Upper lobe of right lung (tissue), 1 donor: Measurements from ENCODE around the gene GOLPH3L. TPM values are rescaled to one million over a fixed set of nuclear protein-coding genes. Genes with fewer than 3 reads are reported as not detected.
"Not testable (repeated sequence)": the region's sequence is repeated elsewhere in the genome, so short reads cannot be mapped to it uniquely, and the experiment has no call there.

Experiments used
- ATAC-seq: fragments of 200-7000 bp; cut with Tn5 transposase; one replicate; pipeline ENCODE4 v1.9.1; 2020; ENCODE audit warnings: mild to moderate bottlenecking, moderate library complexity
- DNase-seq: peaks from one replicate; pipeline ENCODE4 v3.0.0-alpha.2; 2020
- H3K27ac ChIP-seq: fragments of 200-600 bp; one replicate; pipeline ENCODE4 v1.8.0; 2022
- H3K27me3 ChIP-seq: fragments of 200-600 bp; one replicate; pipeline ENCODE4 v1.8.0; 2022; ENCODE audit warnings: mild to moderate bottlenecking
- H3K36me3 ChIP-seq: fragments of 200-600 bp; one replicate; pipeline ENCODE4 v1.8.0; 2022
- H3K4me1 ChIP-seq: fragments of 200-600 bp; one replicate; pipeline ENCODE4 v1.8.0; 2022
- H3K4me3 ChIP-seq: fragments of 200-600 bp; one replicate; pipeline ENCODE4 v1.8.0; 2022; ENCODE audit warnings: mild to moderate bottlenecking
- H3K9me3 ChIP-seq: fragments of 200-600 bp; one replicate; pipeline ENCODE4 v1.8.0; 2022
- intact Hi-C: fragments of 100-400 bp; cut with DNase I; formaldehyde crosslinking; loops from one replicate; pipeline ENCODE4 v1.11.0; 2022
- total RNA-seq: library from RNA; stranded (reverse); fragmentation: NEBNext Ultra II Directional; extraction: Animal tissue kit (Norgen Biotek cat#: 25700); gene quantifications from one replicate; pipeline ENCODE4 v1.2.1, GENCODE V29; 2021
- TF ChIP-seq, protein P1 (sequence below): fragments of 200-600 bp; IDR thresholded peaks from one replicate; pipeline ENCODE4 v1.8.0; 2022; ENCODE audit warnings: antibody characterized with exemption
- donor health status: DM: no; HTN: yes; CAD: no; lungs with severe emphysema.

The GOLPH3L gene
- total RNA-seq, 1 donor from 2014 or later = 32.2 TPM

DNA sequence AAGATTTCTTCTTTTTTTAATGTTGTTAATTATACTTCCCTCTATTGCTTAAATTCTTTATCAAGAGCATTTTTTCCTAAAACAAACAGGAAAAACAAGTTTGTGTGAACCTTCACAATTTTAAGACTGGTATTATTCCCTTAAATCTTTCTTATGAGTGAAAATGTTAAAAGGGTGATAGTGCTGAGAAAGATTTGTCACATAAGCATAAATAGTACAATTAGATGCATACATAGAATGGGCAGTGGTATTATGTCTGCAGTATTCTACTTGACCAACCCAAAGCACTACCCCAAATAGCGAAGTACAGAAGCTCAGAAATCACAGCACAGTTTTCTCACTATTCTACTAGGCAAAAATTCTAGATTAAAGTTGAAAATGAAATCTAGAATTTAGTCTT lies 18.0 kb downstream of the GOLPH3L start:
- TF ChIP-seq, protein P1, sequence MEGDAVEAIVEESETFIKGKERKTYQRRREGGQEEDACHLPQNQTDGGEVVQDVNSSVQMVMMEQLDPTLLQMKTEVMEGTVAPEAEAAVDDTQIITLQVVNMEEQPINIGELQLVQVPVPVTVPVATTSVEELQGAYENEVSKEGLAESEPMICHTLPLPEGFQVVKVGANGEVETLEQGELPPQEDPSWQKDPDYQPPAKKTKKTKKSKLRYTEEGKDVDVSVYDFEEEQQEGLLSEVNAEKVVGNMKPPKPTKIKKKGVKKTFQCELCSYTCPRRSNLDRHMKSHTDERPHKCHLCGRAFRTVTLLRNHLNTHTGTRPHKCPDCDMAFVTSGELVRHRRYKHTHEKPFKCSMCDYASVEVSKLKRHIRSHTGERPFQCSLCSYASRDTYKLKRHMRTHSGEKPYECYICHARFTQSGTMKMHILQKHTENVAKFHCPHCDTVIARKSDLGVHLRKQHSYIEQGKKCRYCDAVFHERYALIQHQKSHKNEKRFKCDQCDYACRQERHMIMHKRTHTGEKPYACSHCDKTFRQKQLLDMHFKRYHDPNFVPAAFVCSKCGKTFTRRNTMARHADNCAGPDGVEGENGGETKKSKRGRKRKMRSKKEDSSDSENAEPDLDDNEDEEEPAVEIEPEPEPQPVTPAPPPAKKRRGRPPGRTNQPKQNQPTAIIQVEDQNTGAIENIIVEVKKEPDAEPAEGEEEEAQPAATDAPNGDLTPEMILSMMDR = no peak
- intact Hi-C loops = no loop called here
- H3K27ac ChIP-seq = no peak overlapping the region
- no peaks in the 10 kb centered on the region for H3K4me1 ChIP-seq
- H3K27me3 ChIP-seq = no peaks in the 10 kb centered on the region
- ATAC-seq = no peak
- peaks cover 18% of the 10 kb centered on the region for H3K36me3 ChIP-seq
- no peaks in the 10 kb centered on the region for H3K9me3 ChIP-seq
- no peak overlapping the region for H3K4me3 ChIP-seq
- DNase-seq = no peak

DNA sequence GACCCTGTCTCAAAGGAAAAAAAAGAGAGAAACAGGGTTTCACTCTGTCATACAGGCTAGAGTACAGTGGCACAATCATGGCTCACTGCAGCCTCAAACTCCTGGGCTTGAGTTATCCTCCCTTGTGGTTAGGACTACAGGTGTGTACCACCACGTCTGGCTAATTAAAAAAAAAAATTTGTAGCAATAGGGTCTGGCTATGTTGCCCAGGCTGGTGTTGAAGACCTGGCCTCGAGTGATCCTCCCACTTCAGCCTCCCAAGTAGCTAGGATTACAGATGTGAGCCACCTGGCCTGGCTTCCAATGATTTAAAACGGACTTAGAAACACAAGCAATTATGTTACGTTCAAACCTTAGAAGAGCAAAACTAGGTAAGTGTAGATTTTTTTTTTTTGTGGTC lies 22.1 kb downstream of the GOLPH3L start:
- DNase-seq = no peak
- no peaks in the 10 kb centered on the region for H3K4me1 ChIP-seq
- intact Hi-C loops = no loop called here

DNA sequence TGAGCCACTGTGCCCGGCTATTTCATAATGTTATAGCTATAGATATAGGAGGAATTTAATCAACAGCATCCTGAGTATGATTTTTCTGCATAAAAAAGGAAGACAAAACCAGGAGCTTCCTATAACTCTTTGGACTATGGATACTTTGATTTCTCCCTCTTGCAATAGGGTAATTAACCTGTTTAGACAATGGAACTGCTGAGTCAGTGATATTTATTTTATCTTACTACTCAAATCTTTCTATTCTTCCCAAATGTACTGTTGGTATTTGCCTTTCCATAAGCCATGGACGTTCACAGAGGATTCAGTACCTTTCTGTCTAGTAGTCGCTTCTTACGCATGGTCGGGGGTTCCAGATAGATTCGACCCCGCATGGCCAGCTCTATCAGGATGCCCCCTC lies 33.6 kb downstream of the GOLPH3L start:
- peaks cover 55% of the 10 kb centered on the region for H3K36me3 ChIP-seq

More for the DNA sequence above, 22.1 kb downstream of the GOLPH3L start:
- no peak overlapping the region for H3K4me3 ChIP-seq
- no peaks in the 10 kb centered on the region for H3K9me3 ChIP-seq
- TF ChIP-seq, protein P1 = no peak
- no peak overlapping the region for H3K27ac ChIP-seq
- H3K36me3 ChIP-seq = peaks cover 4% of the 10 kb centered on the region
- no peak for ATAC-seq
- no peaks in the 10 kb centered on the region for H3K27me3 ChIP-seq

DNA sequence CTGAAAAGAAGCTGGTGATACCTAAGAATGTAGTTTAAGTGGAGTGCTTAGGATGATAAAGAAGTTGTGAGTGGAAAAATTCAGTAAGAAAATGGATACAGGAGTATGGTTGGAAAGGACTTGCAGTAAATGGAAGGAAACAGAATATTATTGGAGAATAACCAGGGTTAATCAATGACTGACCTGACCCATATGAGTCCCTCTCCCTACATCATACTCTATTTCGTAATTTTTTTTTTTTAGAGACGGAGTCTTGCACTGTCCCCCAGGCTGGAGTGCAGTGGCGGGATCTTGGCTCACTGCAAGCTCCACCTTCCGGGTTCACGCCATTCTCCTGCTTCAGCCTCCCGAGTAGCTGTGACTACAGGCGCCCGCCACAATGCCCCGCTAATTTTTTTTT lies 34.1 kb downstream of the GOLPH3L start:
- TF ChIP-seq, protein P1 = no peak
- intact Hi-C loops = no loop called here
- Histone ChIP-seq H3K4me3 (no peak overlapping the region), H3K36me3 (peaks cover 60% of the 10 kb centered on the region), H3K27ac (no peak overlapping the region), H3K9me3 (no peaks in the 10 kb centered on the region), H3K4me1 (no peaks in the 10 kb centered on the region), H3K27me3 (no peaks in the 10 kb centered on the region)
- ATAC-seq (no peak), DNase-seq (no peak)

More for the DNA sequence above, 33.6 kb downstream of the GOLPH3L start:
- Histone ChIP-seq H3K27me3 (no peaks in the 10 kb centered on the region), H3K4me3 (no peak overlapping the region), H3K9me3 (no peaks in the 10 kb centered on the region), H3K4me1 (no peaks in the 10 kb centered on the region), H3K27ac (no peak overlapping the region)
- intact Hi-C loops = no loop called here
- TF ChIP-seq, protein P1 = no peak
- no peak for ATAC-seq
- no peak for DNase-seq

DNA sequence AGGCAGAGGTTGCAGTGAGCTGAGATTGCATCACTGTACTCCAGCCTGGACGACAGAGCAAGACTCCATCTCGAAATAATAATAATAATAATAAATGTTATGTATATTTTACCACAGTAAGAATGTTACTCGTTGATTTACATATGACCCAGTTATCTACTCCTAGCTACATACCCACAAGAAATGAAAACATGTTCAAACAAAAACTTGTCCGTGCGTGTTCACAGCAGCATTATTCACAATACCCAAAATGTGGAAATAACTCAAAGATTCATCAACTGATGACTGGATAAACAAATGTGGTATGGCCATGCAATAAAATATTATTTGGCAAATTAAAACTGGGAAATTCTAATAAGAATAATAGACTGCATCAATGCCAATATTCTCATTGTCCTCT lies 35.8 kb downstream of the GOLPH3L start:
- Histone ChIP-seq H3K4me3 (no peak overlapping the region), H3K36me3 (peaks cover 71% of the 10 kb centered on the region), H3K9me3 (no peaks in the 10 kb centered on the region), H3K27ac (no peak overlapping the region), H3K27me3 (no peaks in the 10 kb centered on the region), H3K4me1 (no peaks in the 10 kb centered on the region)
- ATAC-seq = no peak
- intact Hi-C loops = no loop called here
- TF ChIP-seq, protein P1 = no peak
- no peak for DNase-seq

DNA sequence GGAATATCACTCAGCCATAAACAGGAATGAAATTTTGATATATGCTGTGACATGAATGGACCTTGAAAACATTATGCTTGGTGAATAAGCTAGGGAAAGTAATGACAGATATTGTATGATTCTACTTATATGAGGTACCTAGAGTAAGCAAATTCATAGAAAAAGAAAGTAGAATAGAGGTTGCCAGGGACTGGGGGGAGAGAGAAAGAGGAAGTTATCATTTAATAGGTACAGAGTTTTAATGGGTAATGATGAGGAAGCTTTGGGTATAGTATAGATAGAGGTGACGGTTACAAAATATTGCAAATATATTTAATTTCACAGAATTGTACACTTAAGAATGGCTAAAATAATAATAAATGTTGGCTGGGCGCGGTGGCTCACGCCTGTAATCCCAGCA lies 36.4 kb downstream of the GOLPH3L start:
- intact Hi-C loops = no loop called here
- no peak for ATAC-seq
- peaks cover 71% of the 10 kb centered on the region for H3K36me3 ChIP-seq

DNA sequence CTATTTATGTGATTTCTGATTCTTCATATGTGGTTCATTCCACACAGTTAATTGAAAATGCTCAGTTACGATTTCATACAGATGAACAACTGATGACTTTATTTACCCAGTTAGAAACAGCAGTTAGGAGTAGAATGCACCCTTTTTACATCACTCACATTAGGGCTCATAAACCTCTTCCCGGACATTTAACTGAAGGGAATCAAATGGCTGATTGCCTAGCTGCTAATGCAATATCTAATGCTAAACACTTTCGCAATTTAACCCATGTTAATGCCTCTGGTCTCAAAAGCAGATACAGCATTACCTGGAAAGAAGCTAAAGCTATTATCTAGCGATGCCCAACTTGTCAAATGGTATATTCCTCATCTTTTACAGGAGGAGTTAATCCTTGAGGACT lies 39.9 kb downstream of the GOLPH3L start:
- intact Hi-C loops = not testable (repeated sequence)
- peaks cover 54% of the 10 kb centered on the region for H3K36me3 ChIP-seq

More for the DNA sequence above, 36.4 kb downstream of the GOLPH3L start:
- Histone ChIP-seq H3K9me3 (no peaks in the 10 kb centered on the region), H3K27me3 (no peaks in the 10 kb centered on the region), H3K4me1 (no peaks in the 10 kb centered on the region), H3K4me3 (no peak overlapping the region), H3K27ac (no peak overlapping the region)
- TF ChIP-seq, protein P1 = no peak
- DNase-seq = no peak

DNA sequence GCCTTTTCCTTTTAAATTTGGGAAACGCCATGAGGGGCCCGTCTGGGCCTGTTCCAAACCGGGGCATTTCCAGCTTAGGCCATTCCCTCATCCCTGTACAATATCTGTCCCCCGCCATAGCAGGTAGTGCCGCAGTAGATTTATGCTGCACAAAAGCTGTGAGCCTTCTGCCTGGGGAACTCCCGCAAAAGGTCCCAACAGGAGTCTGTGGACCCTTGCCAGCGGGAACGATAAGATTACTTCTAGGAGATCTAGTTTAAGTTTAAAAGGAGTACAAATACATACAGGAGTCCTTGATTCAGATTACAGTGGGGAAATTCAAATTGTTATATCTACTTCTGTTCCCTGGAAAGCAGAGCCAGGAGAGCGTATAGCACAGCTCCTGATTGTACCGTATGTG lies 42.3 kb downstream of the GOLPH3L start:
- H3K4me1 ChIP-seq, DNase-seq, intact Hi-C loops, H3K27me3 ChIP-seq, ATAC-seq, H3K9me3 ChIP-seq, H3K27ac ChIP-seq, H3K4me3 ChIP-seq: not testable (repeated sequence)
- H3K36me3 ChIP-seq = peaks cover 33% of the 10 kb centered on the region

More for the DNA sequence above, 39.9 kb downstream of the GOLPH3L start:
- H3K4me1 ChIP-seq, H3K27ac ChIP-seq, H3K4me3 ChIP-seq, H3K27me3 ChIP-seq, DNase-seq, H3K9me3 ChIP-seq, ATAC-seq: not testable (repeated sequence)
